PFSK-1 (cell line): ENCODE measurements around the gene UTP14C.

Experiments used
- POLR2AphosphoS5 ChIP-seq: IDR thresholded peaks from 2 replicates; pipeline ENCODE4 v1.6.1; 2012; ENCODE audit warnings: low read depth, mild to moderate bottlenecking, control low read depth, low read length, moderate library complexity
- REST ChIP-seq, 2 experiments: IDR thresholded peaks; 2 replicates each; pipeline versions ENCODE4 v1.6.1 to v1.8.0; 2011 to 2012; ENCODE audit warnings: low read depth in 2 of 2, low read length in 2 of 2, control low read depth in 1 of 2, inconsistent platforms in 1 of 2, mild to moderate bottlenecking in 1 of 2, moderate library complexity in 1 of 2; ENCODE audit not compliant: insufficient read depth in 1 of 2
- SIN3A ChIP-seq: IDR thresholded peaks from 2 replicates; pipeline ENCODE4 v1.6.1; 2012; ENCODE audit warnings: mild to moderate bottlenecking, low read length, moderate library complexity, borderline replicate concordance; ENCODE audit not compliant: insufficient read depth
- TAF1 ChIP-seq: IDR thresholded peaks from 2 replicates; pipeline ENCODE4 v1.6.1; 2012; ENCODE audit warnings: low read length, control low read depth, borderline replicate concordance; ENCODE audit not compliant: insufficient read depth

GRCh38 chr13:52029569-52029968, 5.1 kb downstream of the UTP14C start:
- TF ChIP-seq SIN3A (no peak), REST (IDR thresholded peaks at IDR 0.05; ENCODE audit: insufficient read depth in 1 of 2, low read depth in 2 of 2, low read length in 2 of 2) (no peak), POLR2AphosphoS5 (no peak), TAF1 (no peak)
